ENCODE measurements around the gene BABAM1. TPM values are rescaled to one million over a fixed set of nuclear protein-coding genes. Genes with fewer than 3 reads are reported as not detected.

The BABAM1 gene
- 100 to 1,000 TPM; 116 to 117 TPM for total RNA-seq

- H3K9me3 Mint-ChIP-seq (ENCODE audit: insufficient read depth): no peaks in the 10 kb centered on the region
- H3K27me3 Mint-ChIP-seq (ENCODE audit: low read depth): no peaks in the 10 kb centered on the region
- peak within 1 kb of the TSS; percentile 88 for H3K27ac Mint-ChIP-seq
- peak within 1 kb of the TSS; percentile 90 for H3K4me3 Mint-ChIP-seq
- ChIA-PET POLR2A (interaction anchor here (0.6 to 2.9 kb wide), 10 partner anchors 9 to 1126 kb away, joined by 3 to 15 read pairs (median 4); partner anchors contain the start of genes ANKLE1, OCEL1 and USE1), CTCF (interaction anchor here (0.9 to 10.9 kb wide), 17 partner anchors 9 to 199 kb away, joined by 3 to 109 read pairs (median 4); partner anchors contain the start of genes ABHD8, ANKLE1, DDA1 and USE1)
- DNase-seq: peak; percentile 99
- H3K36me3 Mint-ChIP-seq (ENCODE audit: low read depth): peaks cover 13% of the 10 kb centered on the region
- ATAC-seq: peak; percentile 94
- peaks cover 31% of the 10 kb centered on the region for H3K4me1 Mint-ChIP-seq (ENCODE audit: low read depth)
Measured at GRCh38 chr19:17266975-17267788, at the start of gene BABAM1. BABAM1 (plus strand) TSS chr19:17267443; CDS start chr19:17268807, 1,364 bp downstream.

- Mint-ChIP-seq H3K36me3 (ENCODE audit: low read depth) (peaks cover 31% of the 10 kb centered on the region), H3K4me1 (ENCODE audit: low read depth) (peaks cover 26% of the 10 kb centered on the region), H3K27me3 (ENCODE audit: low read depth) (no peaks in the 10 kb centered on the region), H3K27ac (no peak overlapping the region), H3K9me3 (ENCODE audit: insufficient read depth) (no peaks in the 10 kb centered on the region), H3K4me3 (no peak overlapping the region)
- ATAC-seq: no peak
- ChIA-PET POLR2A (interaction anchor here (0.7 to 1.0 kb wide), 2 partner anchors 62 to 788 kb away, joined by 3 read pairs; partner anchors contain the start of gene ANKLE1), CTCF (no interaction called here)
- DNase-seq: no peak
Measured at GRCh38 chr19:17219286-17219685, 48.0 kb upstream of the BABAM1 start.

- ATAC-seq: no peak
- H3K4me1 Mint-ChIP-seq (ENCODE audit: low read depth): peaks cover 16% of the 10 kb centered on the region
- no peak overlapping the region for H3K4me3 Mint-ChIP-seq
- no peaks in the 10 kb centered on the region for H3K27me3 Mint-ChIP-seq (ENCODE audit: low read depth)
- POLR2A ChIA-PET: interaction anchor here (0.5 to 1.0 kb wide), 2 partner anchors 44 to 61 kb away, joined by 3 read pairs; partner anchors contain the start of gene ANKLE1
- no peak for DNase-seq
- H3K9me3 Mint-ChIP-seq (ENCODE audit: insufficient read depth): no peaks in the 10 kb centered on the region
- CTCF ChIA-PET: interaction anchor here (0.5 to 1.2 kb wide), 3 partner anchors 24 to 62 kb away, joined by 3 read pairs; partner anchors contain the start of gene BABAM1
- no peak overlapping the region for H3K27ac Mint-ChIP-seq
- peaks cover 26% of the 10 kb centered on the region for H3K36me3 Mint-ChIP-seq (ENCODE audit: low read depth)
Measured at GRCh38 chr19:17220207-17220758, 47.0 kb upstream of the BABAM1 start.

- POLR2A ChIA-PET: interaction anchor here (0.6 to 2.7 kb wide), 3 partner anchors 24 to 42 kb away, joined by 3 to 11 read pairs (median 9); partner anchors contain the start of gene BABAM1
- H3K36me3 Mint-ChIP-seq (ENCODE audit: low read depth): peaks cover 7% of the 10 kb centered on the region
- H3K4me1 Mint-ChIP-seq (ENCODE audit: low read depth): peaks cover 10% of the 10 kb centered on the region
- H3K27me3 Mint-ChIP-seq (ENCODE audit: low read depth): no peaks in the 10 kb centered on the region
- DNase-seq: no peak
- no peak for ATAC-seq
- H3K9me3 Mint-ChIP-seq (ENCODE audit: insufficient read depth): no peaks in the 10 kb centered on the region
- CTCF ChIA-PET: interaction anchor here (2.7 kb wide), 1 partner anchor 10 kb away, joined by 16 read pairs; no protein-coding TSS in a partner anchor
- H3K27ac Mint-ChIP-seq: no peak overlapping the region
- no peak overlapping the region for H3K4me3 Mint-ChIP-seq
Measured at GRCh38 chr19:17225053-17225452, 42.2 kb upstream of the BABAM1 start.

DNA sequence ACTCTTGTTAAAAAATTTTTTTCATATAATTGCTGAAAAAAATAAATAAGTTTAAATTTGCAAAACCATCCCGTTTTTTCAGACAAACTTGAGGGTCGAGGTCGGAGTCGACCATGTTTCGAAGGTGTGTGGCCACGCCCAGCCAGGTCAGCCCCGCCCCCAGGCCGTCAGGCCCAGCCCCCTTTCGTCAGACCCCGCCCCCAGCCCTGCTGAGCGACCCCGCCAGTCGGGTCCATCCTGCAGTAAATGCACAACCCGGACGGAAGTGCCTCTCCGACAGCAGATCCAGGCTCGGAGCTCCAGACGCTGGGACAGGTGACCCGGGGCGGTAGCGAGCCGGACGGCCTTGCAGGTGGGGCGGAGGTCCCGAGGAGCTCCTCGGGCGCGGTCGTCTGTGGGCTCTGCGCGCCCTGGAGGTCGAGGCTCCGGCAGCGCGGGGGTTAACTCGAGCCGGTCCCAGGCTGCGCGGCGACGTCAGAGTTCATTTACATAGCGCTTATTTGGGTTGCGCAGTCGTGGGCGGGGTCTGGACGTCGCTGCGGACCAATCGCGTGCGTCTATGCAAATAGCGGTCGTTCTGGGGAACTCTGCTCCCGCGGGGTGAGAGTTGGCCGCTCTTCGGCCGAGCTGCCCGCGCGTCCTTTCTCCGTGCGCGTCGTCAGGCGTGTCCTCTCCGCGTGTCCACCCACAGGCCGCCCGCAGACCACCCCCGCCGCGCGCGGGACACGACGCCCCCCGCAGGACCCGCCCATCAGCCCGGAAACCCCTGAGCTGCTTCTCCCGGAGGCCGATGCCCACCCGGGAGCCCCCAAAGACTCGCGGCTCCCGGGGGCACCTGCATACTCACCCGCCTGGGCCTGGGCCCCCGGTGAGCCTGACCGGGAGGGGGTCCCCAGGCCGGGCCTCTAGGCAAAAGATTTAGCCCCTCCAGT is 41.0 kb upstream of the BABAM1 start, which contains the start of gene OCEL1:
Gene OCEL1, plus strand, starts transcription at position 225 of the 932 bp plus-strand sequence. Its CDS starts 22 bp downstream, at position 247.
- peak within 1 kb of the TSS; percentile 96 for H3K27ac Mint-ChIP-seq
- ATAC-seq (peak; percentile 95), DNase-seq (peak; percentile 98)
- peaks cover 8% of the 10 kb centered on the region for H3K4me1 Mint-ChIP-seq (ENCODE audit: low read depth)
- ChIA-PET CTCF (interaction anchor here (0.7 to 2.7 kb wide), 4 partner anchors 8 to 56 kb away, joined by 4 to 16 read pairs (median 6); partner anchors contain the start of gene USE1), POLR2A (interaction anchor here (0.6 to 2.7 kb wide), 14 partner anchors 8 to 1850 kb away, joined by 3 to 35 read pairs (median 4); partner anchors contain the start of genes ANO8, BABAM1 and USE1)
- peaks cover 13% of the 10 kb centered on the region for H3K36me3 Mint-ChIP-seq (ENCODE audit: low read depth)
- H3K9me3 Mint-ChIP-seq (ENCODE audit: insufficient read depth): no peaks in the 10 kb centered on the region
- H3K4me3 Mint-ChIP-seq: peak within 1 kb of the TSS; percentile 82
- H3K27me3 Mint-ChIP-seq (ENCODE audit: low read depth): no peaks in the 10 kb centered on the region

GRCh38 chr19:17227798-17228367 is 39.4 kb upstream of the BABAM1 start:
- peaks cover 8% of the 10 kb centered on the region for H3K4me1 Mint-ChIP-seq (ENCODE audit: low read depth)
- ChIA-PET POLR2A (interaction anchor here (0.6 to 2.7 kb wide), 2 partner anchors 44 to 51 kb away, joined by 5 to 11 read pairs; no protein-coding TSS in a partner anchor), CTCF (interaction anchor here (0.7 to 1.1 kb wide), 2 partner anchors 32 to 156 kb away, joined by 3 read pairs; no protein-coding TSS in a partner anchor)
- H3K27me3 Mint-ChIP-seq (ENCODE audit: low read depth): no peaks in the 10 kb centered on the region
- no peak overlapping the region for H3K4me3 Mint-ChIP-seq
- H3K9me3 Mint-ChIP-seq (ENCODE audit: insufficient read depth): no peaks in the 10 kb centered on the region
- ATAC-seq (no peak), DNase-seq (no peak)
- no peak overlapping the region for H3K27ac Mint-ChIP-seq
- H3K36me3 Mint-ChIP-seq (ENCODE audit: low read depth): peaks cover 19% of the 10 kb centered on the region

DNA sequence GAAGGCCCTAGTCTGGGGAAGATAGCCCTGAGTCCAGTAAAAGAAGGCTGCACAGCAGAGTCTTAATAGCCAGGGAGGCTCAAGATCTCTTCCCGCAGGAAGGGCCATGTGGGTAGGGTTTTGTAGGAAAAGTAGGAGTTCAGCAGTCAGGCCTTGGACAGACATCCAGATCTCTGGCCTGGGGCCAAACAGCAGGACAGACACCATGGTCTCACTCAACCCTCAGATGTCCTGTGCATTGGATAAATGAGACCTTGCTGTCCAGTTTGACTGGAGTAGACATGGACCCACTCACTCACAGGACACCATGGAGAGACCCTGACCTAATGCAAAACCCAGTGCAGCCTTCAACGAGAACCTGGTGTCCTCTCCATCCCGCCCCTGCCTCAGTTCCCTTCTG is 37.4 kb upstream of the BABAM1 start:
- Mint-ChIP-seq H3K4me3 (no peak overlapping the region), H3K27me3 (ENCODE audit: low read depth) (no peaks in the 10 kb centered on the region), H3K4me1 (ENCODE audit: low read depth) (peaks cover 18% of the 10 kb centered on the region), H3K36me3 (ENCODE audit: low read depth) (peaks cover 19% of the 10 kb centered on the region), H3K9me3 (ENCODE audit: insufficient read depth) (no peaks in the 10 kb centered on the region), H3K27ac (no peak overlapping the region)
- ChIA-PET CTCF (no interaction called here), POLR2A (no interaction called here)
- DNase-seq (no peak), ATAC-seq (no peak)

DNA sequence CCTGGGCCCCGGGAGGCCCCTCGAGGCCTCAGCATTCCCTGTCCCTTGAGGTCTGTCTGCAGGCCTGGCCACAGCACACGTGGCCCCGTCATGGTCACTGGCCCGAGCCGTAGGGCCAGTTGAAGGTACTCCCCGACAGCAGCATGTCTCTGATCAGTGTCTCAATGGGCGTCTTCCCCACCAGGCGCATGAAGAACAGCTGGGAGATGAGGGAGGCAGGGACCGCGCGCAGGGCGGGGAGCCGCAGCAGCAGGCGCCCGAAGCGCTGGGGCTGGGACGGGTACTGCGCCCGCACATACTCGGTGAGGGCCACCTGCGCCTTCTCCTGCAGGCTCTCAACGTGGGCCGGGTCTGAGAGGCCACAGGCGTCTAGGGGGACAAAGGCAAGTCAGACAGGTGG is 35.0 kb upstream of the BABAM1 start:
- no peak for ATAC-seq
- ChIA-PET CTCF (no interaction called here), POLR2A (interaction anchor here (0.6 kb wide), 1 partner anchor 28 kb away, joined by 3 read pairs; no protein-coding TSS in a partner anchor)
- no peak overlapping the region for H3K4me3 Mint-ChIP-seq
- DNase-seq: no peak
- H3K4me1 Mint-ChIP-seq (ENCODE audit: low read depth): peaks cover 12% of the 10 kb centered on the region
- H3K27ac Mint-ChIP-seq: no peak overlapping the region
- H3K36me3 Mint-ChIP-seq (ENCODE audit: low read depth): peaks cover 16% of the 10 kb centered on the region
- H3K9me3 Mint-ChIP-seq (ENCODE audit: insufficient read depth): no peaks in the 10 kb centered on the region
- no peaks in the 10 kb centered on the region for H3K27me3 Mint-ChIP-seq (ENCODE audit: low read depth)

DNA sequence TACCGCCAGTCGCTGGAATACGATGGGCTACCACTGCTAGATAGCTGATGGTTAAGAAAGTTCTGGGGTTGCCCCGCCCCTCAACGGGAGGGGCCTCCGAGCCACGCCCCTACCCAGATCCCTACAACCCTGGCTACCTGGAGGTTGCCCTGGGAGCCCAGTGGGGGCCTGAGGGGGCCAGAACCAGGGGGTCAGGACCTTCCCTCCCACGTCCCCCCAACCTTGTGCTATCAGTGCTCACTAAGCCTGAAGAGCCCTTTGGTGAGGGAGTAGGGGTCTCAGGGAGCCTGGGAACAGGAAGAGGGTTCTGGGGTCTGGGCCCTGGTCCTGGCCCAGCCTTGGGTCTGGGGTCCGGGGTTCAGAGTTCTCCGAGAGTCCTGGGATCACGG is 32.3 kb upstream of the BABAM1 start:
- peaks cover 12% of the 10 kb centered on the region for H3K36me3 Mint-ChIP-seq (ENCODE audit: low read depth)
- H3K9me3 Mint-ChIP-seq (ENCODE audit: insufficient read depth): no peaks in the 10 kb centered on the region
- ChIA-PET CTCF (interaction anchor here (0.7 to 4.4 kb wide), 17 partner anchors 9 to 168 kb away, joined by 3 to 16 read pairs (median 4); partner anchors contain the start of genes BABAM1 and OCEL1), POLR2A (interaction anchor here (0.8 to 2.0 kb wide), 8 partner anchors 8 to 158 kb away, joined by 3 to 14 read pairs (median 5); partner anchors contain the start of genes ANKLE1, BABAM1, OCEL1 and USE1)
- peak overlapping the region; percentile 81 for H3K4me3 Mint-ChIP-seq
- H3K27ac Mint-ChIP-seq: peak overlapping the region; percentile 49
- DNase-seq (peak; percentile 73), ATAC-seq (peak; percentile 63)
- H3K4me1 Mint-ChIP-seq (ENCODE audit: low read depth): peaks cover 12% of the 10 kb centered on the region
- no peaks in the 10 kb centered on the region for H3K27me3 Mint-ChIP-seq (ENCODE audit: low read depth)

DNA sequence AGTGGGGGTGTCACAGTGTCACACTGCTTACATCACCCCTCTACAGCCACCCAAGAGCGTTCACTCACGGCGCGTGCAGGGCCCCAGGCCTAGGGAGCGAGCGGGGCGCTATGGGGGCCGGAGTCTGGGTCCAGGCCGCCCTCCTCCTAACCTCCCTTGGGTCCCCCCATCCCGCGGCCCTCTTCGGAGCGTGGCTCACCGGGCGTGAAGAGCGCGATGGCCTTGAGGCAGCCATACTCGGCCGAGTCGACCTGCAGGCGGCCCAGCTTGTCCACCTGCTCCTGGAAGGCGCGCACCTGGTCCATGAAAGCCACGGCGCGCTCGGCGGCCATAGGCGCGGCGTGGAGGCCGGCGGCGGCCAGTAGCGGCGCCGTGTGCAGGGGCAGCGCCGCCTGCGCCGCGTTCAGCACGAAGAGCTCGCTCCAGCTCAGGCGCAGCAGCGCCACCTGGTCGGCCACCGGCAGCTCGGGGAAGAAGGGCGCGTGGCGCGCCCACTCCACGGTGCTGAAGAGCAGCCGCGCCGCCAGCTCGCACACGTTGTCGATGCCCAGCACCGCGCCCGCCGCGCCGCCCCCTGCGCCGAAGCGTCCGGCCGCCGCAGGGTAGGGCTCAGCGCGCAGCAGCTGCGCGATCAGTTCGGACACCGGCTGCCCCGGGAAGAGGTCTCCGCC is 31.8 kb upstream of the BABAM1 start:
- CTCF ChIA-PET: interaction anchor here (0.7 to 4.4 kb wide), 16 partner anchors 9 to 168 kb away, joined by 3 to 16 read pairs (median 4); partner anchors contain the start of genes BABAM1 and OCEL1
- ATAC-seq (peak; percentile 96), DNase-seq (peak; percentile 82)
- H3K4me1 Mint-ChIP-seq (ENCODE audit: low read depth): peaks cover 12% of the 10 kb centered on the region
- peak overlapping the region; percentile 49 for H3K27ac Mint-ChIP-seq
- H3K4me3 Mint-ChIP-seq: peak overlapping the region; percentile 81
- H3K27me3 Mint-ChIP-seq (ENCODE audit: low read depth): no peaks in the 10 kb centered on the region
- peaks cover 11% of the 10 kb centered on the region for H3K36me3 Mint-ChIP-seq (ENCODE audit: low read depth)
- POLR2A ChIA-PET: interaction anchor here (0.8 to 2.0 kb wide), 7 partner anchors 9 to 159 kb away, joined by 3 to 14 read pairs (median 4); partner anchors contain the start of genes BABAM1, OCEL1 and USE1
- no peaks in the 10 kb centered on the region for H3K9me3 Mint-ChIP-seq (ENCODE audit: insufficient read depth)

All from activated CD8-positive, alpha-beta T cell treated with anti-CD3 and anti-CD28 coated beads, Interleukin-2, amount 10 ng/mL, durations not matched to agents 7 days and 5 days (primary cell).